HG02610 (cell line): ENCODE measurements around the gene PTPRD.

ENCODE experiments used
- ATAC-seq: cut with Tn5 transposase; IDR thresholded peaks from one replicate; pipeline ENCODE4 v1.9.1; 2021; ENCODE audit warnings: mild to moderate bottlenecking, moderate library complexity; ENCODE audit not compliant: unreplicated experiment

PTPRD gene

DNA sequence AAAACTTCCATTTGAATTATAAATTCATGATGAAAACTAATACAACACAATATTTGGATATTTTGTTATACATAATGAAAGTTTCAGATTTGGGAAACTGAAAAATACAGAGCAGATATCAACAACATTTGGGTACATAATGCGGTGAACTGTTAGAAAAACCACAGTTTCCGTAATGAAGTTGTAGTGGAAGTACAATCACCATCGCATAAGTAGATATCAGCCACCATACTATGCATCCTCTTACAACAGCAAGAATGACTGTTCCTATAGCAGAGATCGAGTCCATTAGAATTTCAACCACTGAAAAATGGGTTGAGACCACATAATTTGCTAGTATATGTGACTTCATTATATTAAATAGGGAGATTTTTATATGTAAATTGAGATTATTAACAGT lies 2043.0 kb downstream of the PTPRD start:
- no peak for ATAC-seq

DNA sequence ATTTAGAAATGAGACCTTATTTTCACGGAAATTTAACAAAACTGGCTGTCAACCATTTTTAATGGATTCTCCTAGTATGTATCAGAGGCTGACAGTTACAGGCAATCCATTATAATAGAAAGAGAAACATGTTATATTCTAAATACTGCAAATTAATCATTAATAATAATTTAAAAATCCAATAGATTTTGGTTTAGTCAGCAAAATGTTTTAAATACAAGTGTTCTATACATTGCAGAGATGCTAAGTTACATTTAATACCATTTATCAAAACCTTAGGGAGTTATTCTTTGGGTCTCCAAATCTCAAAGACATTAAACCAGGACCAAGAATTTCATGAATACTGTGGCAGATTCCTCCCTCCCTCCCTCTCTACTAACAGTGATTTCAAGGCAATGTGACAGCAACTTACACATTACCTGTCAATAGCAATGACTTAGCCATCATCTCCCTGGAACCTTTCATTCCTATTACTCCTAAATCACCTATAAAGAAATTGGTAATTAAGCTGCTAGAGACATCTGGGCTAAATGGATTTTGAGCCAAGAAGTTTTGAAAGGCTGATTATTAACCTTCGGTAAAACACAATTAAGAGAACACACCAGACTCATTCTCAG lies 2044.7 kb downstream of the PTPRD start:
- ATAC-seq, result no peak

GRCh38 chr9:8564960-8565359 lies 2047.8 kb downstream of the PTPRD start:
- no peak for ATAC-seq

DNA sequence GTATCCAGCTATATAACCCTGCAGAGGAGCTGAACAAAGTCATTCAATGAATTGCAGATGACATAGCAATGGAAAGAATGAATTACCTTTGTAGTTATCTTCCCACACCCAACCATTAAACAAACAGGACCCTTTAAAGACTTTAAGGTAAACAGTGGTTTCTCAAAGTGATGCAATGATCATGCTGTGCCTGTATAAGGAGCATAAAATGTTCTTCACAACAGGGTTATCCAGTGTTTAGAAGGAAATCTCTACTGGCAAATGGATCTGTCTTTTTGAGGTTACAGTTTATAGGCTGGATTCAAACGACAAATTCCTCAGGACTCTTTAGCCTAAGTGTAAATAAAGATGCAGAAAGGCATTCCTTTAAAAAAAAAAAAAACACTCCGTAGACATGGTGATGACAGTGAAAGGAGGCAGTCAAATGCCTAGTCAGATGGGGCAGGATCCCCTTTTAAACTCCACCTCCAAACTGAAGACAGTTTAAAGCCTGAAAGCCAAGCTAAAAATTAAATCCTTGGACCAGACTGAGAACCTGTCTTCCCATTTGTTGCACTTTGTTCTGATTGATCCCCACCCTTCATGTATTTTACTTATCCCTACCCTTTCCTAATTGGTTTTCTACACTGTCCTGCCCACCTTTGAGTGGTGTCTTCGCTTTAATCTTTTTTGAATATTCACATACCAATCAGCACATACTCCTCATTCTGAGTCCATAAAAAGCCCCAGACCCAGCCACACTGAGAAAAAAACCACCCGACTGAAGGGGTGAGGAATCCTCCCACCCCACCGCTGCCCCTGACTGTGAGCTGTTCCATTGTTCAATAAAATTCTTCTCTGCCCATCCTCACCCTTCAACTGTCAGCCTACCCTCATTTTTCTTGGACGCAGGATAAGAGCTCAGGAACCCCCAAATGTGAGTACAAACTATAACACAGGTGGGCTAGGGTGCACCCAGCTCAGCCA lies 2052.0 kb downstream of the PTPRD start:
- ATAC-seq, result no peak

GRCh38 chr9:8558176-8558575 lies 2054.6 kb downstream of the PTPRD start:
- no peak for ATAC-seq

- ATAC-seq, result no peak
Measured at GRCh38 chr9:8555762-8556500, 2056.9 kb downstream of the PTPRD start.

DNA sequence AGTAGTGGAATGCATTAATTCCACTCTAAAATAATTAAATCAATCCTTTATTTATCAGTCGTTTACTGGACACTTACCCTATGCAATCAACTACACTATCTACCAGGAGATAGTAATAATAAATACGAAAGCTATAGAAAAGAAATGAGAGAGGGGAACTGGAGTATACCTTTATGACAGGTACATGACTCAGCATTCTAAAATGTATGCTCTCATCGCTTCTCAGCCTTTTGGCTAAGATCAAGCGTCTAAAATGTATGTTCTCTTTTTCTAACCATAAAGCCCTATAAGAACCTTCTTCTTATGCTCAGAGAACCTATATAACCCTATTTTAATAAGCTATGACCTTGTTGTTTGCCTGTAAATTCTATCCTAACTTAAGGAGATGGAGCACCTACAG lies 2059.4 kb downstream of the PTPRD start:
- ATAC-seq, result no peak

- no peak for ATAC-seq
Measured at GRCh38 chr9:8552732-8553131, 2060.1 kb downstream of the PTPRD start.

DNA sequence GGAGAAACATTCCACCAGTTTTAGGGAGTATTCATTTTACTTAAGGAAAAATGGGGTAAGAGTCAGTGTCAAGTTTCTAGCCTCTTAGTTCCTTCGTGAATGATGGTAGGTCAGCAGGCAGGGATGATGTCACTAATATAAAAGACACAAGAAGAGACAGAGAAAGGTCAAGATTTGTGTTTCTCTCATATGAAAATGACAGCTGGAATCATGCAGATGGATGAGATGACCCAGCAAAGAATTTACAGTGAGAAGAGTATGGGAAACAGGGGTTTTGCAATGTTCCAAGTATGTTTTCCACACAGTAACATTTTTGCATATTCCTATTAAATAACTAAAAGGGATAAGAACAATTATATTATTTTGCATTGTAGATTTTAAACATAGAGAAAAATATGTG lies 2063.6 kb downstream of the PTPRD start:
- ATAC-seq, result no peak

GRCh38 chr9:8543219-8543618 lies 2069.6 kb downstream of the PTPRD start:
- no peak for ATAC-seq

- no peak for ATAC-seq
Measured at GRCh38 chr9:8542537-8542936, 2070.3 kb downstream of the PTPRD start.

GRCh38 chr9:8539681-8540197 lies 2073.1 kb downstream of the PTPRD start:
- no peak for ATAC-seq

DNA sequence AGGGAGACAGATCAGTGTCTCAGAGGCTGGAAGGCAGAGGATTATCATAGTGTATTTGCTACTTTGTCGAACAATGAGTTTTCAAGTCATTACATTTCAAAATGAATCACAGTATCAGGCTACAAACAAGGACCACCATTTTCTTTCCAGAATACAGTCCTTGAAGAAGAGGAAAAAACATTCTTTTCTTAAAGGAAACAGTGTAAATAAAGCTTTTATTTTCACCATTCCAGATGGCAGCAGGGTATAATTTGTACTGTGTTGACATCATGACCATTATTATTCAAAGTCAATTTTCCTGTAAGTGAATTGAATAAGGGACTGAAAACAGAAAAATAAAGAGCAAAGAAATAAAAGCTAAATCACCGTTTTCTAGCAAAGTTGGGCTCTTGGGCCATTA lies 2076.0 kb downstream of the PTPRD start:
- no peak for ATAC-seq

- no peak for ATAC-seq
Measured at GRCh38 chr9:8534828-8535227, 2078.0 kb downstream of the PTPRD start.

- no peak for ATAC-seq
Measured at GRCh38 chr9:8533681-8534080, 2079.1 kb downstream of the PTPRD start.

GRCh38 chr9:8531826-8532415 lies 2080.9 kb downstream of the PTPRD start:
- ATAC-seq, result no peak

DNA sequence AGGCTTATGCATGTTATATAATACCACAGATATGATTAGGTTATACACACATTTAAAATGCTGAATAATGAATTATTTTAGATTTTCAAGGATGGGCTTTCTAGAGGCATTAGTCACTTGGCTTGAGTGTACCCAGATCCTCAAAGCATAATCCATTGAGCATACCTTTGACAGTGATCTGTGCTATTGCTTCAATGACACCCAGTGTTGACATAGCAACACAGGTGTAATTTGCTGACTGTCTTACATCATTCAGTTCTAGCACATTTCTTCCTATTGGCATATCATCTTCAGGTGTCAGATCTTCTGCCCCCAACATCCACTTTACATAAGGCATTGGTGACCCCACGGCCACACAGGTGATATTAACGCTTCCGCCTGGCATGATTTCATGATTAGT lies 2091.7 kb downstream of the PTPRD start:
- ATAC-seq, result no peak

GRCh38 chr9:8515748-8516147 lies 2097.1 kb downstream of the PTPRD start:
- no peak for ATAC-seq

- ATAC-seq, result no peak
Measured at GRCh38 chr9:8514760-8515159, 2098.0 kb downstream of the PTPRD start.

DNA sequence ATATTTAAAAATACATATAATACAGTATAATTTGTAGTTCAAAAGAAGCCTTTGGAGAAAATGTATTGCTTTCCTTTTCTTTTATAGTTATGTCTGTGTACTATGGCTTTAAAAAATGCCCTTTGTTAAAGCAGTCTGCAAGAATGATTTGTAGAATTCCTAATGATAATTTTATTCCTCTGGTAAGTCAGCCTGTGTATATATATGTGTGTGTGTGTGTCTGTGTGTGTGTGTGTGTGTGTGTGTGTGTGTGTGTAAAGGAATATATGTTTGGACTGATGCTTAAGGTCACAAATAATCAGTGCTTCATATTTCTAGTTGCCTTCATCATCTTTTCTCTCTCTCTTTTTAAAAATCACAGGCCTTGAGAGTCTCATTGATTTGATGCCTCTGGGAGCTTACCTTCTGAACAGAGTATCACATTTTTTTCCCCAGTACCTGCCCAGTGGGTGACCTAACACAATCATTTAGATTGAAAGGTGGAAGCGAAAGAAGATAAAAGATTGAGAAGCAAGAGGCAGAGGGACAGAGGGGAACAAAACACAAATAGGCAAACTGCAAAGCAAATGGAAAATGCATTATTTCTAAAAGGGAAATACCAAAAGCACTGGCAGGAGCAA lies 2104.0 kb downstream of the PTPRD start:
- ATAC-seq, result no peak

DNA sequence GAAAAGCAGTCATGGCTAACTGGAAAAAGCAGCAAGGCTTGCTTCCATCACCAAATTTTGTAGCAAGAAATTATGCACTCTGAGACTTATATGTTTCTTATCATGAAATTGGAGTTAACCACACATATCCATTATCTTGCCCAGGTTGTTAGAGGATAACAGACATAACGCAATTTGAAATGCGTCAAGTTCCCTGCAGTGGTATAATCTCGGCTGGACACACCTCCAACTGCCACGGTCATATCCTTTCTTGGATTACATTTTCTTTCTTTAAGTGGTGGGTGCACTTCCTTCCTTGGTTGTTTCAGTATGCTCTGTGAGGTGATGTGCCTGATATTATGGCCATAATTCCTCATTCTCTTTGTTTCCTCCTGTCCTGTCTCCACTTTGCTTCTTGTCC lies 2118.2 kb downstream of the PTPRD start:
- no peak for ATAC-seq
